ENCODE data around the gene THADA.
"Not testable (repeated sequence)": the region's sequence is repeated elsewhere in the genome, so short reads cannot be mapped to it uniquely, and the experiment has no call there.

THADA gene

DNA sequence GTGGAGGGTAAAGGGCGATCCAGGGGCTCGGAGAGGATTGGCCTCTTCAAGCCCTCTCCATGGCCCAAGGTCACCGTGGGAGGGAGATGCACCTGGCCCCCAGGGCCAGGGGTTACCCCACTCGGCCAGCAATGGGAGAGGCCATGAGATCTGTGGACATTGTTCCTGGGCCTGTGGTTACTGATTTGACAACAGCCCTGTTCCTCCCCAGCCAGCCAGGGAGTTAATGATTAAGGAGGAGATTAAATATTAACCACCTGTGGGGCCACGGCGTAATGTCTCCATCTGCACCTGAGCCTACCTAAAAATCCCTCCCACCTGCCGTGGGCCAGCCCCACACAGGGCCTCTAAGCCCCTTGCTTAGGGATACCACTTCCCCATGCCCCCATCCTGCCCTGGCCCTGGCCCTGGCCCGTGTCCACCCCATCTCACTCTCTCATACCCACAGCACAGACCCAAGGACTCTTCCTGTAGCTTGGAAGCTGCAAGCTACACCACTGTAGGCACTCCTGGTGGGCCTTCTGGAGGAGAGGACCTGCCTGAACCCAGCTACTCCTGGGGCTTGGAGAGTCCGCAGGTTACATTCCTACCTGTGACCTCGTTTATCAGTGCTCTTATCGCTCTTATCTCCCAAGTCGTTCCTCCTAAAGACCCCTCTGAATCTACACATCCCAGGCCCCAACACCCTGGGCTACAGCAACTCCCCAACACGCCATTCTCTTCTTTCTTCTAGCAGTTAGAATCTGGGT is 401.5 kb downstream of the THADA start:
- DNase-seq: no peak

DNA sequence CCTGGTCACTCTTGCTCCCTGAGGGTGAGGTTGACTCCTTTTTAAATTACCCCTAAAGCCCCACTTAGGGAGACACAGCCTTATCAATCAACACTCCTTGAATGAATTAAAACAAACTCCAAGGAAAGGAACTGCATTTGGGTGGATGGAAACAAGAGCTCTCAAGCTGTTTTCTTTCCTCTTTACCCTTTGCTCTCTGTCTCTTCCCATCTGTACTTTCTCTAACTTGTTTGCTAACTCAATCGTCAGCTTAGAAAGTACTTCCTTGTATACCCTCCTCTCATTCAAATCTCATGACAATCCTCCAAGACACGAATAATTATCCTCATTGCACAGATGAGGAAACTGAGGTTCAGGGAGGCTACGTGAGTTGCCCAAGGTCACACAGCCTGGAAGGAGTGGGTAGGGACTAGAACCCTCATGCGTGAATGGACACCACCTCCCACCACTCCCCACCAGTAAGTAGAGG is 402.2 kb downstream of the THADA start:
- DNase-seq: no peak

DNA sequence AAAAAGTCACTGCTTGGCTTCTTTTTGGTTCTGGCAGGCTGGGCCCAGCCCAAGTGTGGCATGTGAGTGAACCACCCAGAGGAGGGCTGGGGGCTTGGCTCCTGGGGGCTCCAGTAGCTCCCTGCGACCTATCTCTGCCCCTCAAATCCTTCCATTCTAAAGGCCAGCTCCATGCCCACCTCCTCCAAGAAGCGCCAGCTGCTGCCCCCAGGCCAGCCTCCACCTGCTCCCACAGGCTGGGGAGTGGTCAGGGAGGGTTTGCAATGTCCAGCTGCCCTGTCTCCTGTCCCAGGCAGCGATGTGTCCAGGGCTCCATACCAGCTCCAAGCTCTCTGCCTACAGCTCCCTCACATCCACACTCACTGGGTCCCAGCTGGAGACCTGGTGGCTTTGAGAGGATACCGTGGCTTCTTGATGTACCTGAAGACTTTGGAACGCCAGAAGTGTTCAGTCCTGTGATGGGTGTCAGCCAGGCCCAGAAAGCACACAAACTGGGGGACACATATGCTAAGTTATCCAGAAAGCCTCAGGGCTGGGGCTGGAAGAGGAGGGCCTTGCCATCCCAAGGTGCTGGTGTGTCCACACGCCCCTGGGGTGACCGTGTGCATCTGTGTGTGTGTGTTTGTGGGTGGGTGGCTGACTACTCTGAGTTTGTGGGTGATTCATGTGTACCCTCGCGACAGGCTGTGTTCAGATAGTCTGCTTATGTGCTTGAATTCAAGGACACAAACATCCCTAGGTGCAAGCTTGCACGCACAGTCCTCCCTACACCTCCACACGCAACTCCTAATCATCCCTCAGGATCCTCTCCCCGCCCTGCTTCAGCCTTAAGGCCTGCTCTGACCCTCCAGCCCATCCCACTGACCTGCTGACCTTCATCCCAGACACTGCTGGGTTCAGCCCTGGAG is 402.8 kb downstream of the THADA start:
- no peak for DNase-seq

DNA sequence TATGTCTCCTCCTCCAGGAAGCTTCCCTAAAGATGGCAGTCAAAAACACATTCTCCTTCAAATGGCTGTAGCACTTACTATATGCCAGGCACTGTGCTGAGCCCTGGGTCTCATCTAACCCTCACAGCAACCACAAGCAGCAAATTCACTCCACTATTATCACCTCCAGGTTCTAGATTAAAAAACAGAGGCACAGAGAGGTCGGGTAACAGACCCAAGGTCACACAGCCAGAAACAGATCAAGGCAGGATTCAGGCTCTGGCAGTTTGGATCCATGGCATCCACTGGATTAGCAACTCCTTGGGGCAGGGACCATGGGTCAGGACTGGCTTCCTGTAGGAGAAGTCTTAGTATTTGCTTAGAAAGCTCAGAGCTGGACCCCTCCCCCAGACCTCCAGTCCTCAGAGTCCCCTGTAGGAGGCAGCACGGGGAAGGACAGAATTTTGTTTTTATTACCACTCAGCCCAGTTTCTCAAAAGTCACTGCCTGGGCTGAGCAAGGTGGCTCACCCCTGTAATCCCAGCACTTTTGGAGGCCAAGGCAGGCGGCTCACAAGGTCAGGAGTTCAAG is 403.8 kb downstream of the THADA start:
- DNase-seq: no peak

DNA sequence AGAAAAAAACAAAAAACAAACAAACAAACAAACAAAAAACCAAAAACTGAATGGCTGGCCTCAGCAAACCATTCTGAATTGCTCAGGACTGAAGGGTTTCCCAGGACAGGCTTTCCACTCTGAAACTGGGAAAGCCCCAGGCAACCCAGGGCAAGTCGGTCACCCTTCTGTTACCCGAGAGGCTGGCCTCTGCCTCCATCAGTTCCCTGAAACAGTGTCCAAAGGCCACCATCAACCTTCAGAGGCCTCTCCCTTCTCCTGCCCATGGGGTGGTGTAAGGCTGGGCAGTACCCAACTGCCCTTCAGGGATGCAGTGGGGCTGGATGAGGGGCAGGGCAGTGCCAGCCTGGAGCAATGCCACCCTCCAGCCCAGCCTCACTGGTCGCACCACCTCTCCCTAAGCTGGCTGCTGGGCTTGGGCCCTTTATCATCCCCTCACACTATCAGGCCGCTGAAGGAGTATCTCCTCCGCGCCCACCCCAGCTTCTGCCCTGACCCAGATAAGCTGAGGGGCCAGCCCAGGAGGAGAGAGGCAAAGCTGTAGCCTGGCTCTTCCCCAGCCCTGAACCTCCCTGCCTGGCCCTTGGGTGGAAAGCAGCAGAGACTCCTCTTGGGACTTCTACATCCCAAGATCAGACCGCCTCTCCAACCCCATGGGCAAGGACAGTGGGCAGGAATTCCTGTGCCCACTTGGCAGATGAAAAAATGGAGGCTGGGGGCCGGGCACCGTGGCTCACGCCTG is 405.4 kb downstream of the THADA start:
- DNase-seq: no peak

DNA sequence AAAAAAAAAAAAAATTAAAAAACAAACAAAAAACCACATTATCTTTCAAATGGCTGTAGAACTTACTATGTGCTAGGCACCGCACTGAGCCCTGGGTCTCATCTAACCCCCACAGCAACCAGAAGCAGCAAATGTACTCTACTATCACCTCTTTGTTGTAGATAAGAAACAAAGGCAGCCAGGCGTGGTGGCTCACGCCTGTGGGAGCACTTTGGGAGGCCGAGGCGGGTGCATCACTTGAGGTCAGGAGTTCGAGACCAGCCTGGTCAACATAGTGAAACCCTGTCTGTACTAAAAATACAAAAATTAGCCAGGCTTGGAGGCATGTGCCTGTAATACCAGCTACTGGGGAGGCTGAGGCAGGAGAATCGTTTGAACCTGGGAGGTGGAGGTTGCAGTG is 406.0 kb downstream of the THADA start:
- not testable (repeated sequence) for DNase-seq

DNA sequence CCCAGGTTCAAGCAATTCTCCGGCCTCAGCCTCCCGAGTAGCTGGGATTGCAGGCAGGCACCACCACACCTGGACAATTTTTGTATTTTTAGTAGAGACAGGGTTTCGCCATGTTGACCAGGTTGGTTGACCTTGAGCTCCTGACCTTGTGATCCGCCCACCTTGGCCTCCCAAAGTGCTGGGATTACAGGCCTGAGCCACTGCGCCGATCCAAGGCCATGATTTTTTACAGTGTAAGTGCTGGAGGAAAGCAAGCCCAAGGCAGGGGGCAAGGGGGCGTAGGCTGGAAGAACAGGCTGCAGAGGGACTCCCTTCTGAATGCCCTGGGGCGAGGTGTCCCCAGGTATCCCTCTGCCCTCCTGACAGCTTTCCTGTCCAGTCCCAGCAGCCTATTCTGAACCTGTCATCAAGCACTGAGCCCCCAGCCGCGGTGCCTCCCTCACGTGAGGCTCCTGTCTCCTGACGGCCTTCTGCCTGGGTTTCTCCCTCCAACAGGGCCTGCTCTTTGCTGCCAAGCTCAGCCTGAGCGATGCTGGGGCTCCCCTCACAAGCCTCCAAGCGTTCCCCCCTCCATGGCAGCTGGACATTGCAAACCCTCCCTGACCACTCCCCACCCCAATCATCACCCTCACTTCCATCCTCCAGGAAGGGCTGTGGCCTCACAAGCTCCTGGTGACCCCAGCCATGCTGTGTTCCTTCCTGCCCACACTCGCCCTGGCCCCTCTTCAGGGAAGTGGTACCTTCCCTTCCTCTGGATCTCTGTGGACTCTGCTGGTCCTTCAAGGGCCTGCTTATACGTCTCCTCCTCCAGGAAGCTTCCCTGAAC is 407.1 kb downstream of the THADA start:
- no peak for DNase-seq

DNA sequence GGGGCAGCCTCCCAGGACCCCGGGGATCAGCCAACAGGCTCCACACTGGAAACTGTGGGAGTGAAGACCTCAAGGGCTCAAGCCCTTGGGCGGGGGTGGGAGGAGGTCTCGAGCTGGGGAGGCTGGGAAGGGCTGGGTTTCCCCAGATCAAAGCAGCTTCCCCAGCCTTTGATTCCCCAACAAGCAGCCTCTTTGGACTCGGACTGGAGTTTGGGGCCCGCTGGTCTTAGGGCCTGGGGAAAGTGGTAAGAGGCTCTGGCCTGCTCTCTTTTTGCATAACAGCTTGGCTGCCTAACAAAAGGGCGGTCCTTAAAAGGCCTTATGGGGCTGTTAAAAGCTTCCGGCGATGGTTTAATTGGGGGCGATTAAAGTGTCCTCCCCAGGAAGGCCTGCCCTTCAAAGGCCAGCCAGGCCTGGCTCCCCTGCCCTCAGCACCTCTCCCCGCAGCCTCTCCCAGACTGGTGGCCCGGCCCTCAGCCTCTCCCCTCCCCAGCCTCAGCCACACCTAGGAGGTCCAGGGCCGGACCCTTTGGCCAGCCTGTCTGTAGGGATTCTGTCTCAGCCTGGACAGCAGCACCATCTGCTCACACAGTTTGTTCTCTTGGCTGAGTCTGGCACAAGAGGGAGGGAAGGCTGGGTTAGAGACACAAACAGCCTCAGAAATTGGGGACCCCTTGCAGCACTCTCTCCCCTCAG is 409.0 kb downstream of the THADA start:
- no peak for DNase-seq

DNA sequence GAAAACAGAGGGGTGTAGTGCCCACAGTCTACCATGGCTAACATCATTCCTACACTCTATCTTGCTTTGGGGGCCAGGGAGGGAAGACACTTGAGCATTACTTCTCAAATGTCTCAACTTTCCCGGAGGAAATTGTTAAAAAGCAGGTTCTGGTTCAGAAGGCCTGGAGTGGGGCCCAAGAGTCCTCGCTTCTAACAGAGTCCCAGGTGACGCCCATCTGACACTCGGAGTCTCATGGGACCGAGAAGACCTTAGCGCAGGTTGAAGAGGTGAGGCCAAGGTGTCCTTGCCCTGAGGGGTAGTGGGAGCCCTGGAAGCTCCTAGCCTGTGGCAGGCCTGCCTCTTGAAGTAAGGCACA is 409.5 kb downstream of the THADA start:
- no peak for DNase-seq

DNA sequence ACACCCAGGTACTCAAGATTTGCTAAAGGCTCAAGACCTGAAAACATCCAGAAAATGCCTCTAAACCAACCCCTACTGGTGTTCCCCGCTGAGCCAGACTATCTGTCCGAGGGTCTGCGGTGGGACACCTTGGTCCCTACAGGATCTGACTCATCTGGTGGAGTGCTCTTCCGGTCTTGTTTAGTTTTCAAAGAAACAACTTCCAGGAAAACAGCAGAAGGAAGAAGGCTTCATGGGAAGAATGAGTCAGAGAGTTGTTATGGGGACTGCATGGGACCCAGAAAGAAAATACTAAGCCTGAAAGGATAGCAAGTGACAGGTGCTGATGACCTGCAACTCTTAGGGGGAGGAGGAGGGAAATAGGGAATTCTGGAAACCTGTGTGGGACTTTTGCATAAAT is 410.7 kb downstream of the THADA start:
- DNase-seq: no peak

DNA sequence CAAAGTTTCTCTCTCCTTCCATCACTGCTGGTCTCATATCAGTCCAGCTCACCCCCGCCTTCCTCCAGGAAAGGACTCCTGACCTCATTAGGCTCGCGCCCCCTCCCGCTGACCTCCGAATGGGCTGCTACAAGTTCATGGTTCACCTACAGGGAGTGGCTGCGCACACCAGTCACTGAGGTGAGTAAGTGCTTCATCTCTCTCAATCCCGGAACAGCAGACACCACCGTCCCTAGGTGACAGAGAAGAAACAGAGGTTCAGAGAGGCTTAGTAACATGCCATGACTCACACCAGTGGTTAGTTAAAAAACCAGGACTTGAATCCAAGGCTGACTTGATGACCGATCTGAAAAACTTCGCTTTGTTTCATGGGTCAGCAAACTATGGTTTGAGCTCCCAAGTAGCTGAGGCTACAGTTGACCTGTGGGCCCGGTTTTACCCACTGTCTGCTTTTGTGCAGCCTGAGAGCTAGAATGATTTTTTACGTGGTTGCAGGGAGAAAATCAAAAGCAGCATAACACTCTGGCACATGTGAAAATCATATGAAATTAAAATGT is 411.4 kb downstream of the THADA start:
- no peak for DNase-seq

DNA sequence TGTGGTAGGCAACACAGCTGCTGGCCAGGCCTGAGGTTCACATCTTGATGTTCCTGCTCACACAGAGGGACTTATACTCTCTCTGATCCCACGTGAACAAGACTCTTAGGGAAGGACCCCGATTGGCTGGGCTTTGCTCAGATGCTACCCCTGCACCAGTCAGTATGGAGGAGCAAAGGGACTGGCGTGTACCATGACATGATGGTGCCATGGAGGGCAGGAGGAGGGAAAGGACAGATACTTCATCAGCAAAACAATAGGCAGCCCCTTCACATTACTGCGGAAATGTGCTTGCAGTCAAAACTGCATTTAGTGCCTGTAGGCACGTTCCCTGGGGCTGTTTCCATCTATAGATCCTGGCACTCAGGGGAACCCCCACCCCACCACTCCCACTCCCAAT is 412.1 kb downstream of the THADA start:
- DNase-seq: no peak

DNA sequence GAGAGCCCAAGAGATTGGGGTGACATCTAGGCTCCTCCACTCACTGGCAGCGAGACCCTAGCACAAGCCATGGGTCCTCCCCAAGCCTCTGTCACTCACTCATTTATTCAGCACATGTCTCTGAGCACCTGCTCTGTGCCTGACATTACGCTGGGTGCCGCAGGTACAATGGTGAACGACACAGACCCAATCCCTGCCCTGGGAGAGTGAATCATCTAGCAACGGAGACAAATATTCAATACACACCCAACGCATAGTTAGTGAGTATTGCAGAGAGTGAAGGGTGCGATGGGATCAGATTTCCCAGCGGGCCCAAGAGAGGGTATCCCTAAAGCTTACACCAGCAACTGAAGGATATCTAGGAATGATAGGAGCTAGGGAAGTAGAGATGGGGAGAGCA is 414.9 kb downstream of the THADA start:
- DNase-seq: no peak

All from Kasumi-1 (cell line).